ENCODE measurements around the gene GTF2F2. TPM values are rescaled to one million over a fixed set of nuclear protein-coding genes. Genes with fewer than 3 reads are reported as not detected.
A peak's percentile ranks its signal among the peaks of the same experiment; 100 is the strongest.

The GTF2F2 gene
- polyA plus RNA-seq, 2 of the 4 experiments (the other 2 are of a cell fraction), result 21.0 to 30.0 TPM

- no peak for TF ChIP-seq BCL3 (IDR thresholded peaks at IDR 0.05)
- TF ChIP-seq EHF (CRISPR knock-in tag; IDR thresholded peaks at IDR 0.05), result 0 out of 2 replicates have a peak, but pooled peaks have one; percentile 34
- TF ChIP-seq KDM1A (IDR thresholded peaks at IDR 0.05; ENCODE audit: low read depth), result no peak
- TF ChIP-seq RAD21 (conservative IDR thresholded peaks at IDR 0.05 in 1 of 2, IDR thresholded peaks at IDR 0.05 in 1 of 2), result no peak; a peak in 1 of 5 replicates
- no peak for TF ChIP-seq ATOH8 (CRISPR knock-in tag; IDR thresholded peaks at IDR 0.05; ENCODE audit: low read depth)
- no peak for TF ChIP-seq FOSL2 (IDR thresholded peaks at IDR 0.05)
- TF ChIP-seq FOSL2 (CRISPR knock-in tag; IDR thresholded peaks at IDR 0.05), result peak; percentile 52
- no peak for TF ChIP-seq EP300 (IDR thresholded peaks at IDR 0.05)
- peak; percentile 38; the same call in 1 of the 2 replicates for TF ChIP-seq JUNB (IDR thresholded peaks at IDR 0.05)
These were observed 211.9 kb downstream of the GTF2F2 start (continued) for GRCh38 chr13:45332036-45332830.

GRCh38 chr13:45332831-45333219, 212.5 kb downstream of the GTF2F2 start:
- FAIRE-seq (no peak), ATAC-seq (peak; percentile 4 to 14; a peak in 4 of 6 replicates), DNase-seq (ENCODE audit: low read depth in 1 of 2, low spot score in 1 of 2) (no peak)
- H3K4me3 ChIP-seq, result no peak overlapping the region
- 81% methylated on average over 3 of the region's 3 CpGs for WGBS (ENCODE audit: missing lambda C conversion rate)
- H3K9me3 ChIP-seq, result no peaks in the 10 kb centered on the region
- H3K4me1 ChIP-seq, result peaks cover 71% of the 10 kb centered on the region
- POLR2A ChIA-PET, result interaction anchor here (1.7 kb wide), 1 partner anchor 9 kb away, joined by 7 read pairs; the partner anchor contains the start of gene TPT1
- peak overlapping the region; percentile 29; the same call in 2 of the 3 replicates for H3K4me2 ChIP-seq
- CTCF ChIA-PET, result interaction anchor here (0.8 kb wide), 1 partner anchor 61 kb away, joined by 3 read pairs; no protein-coding TSS in a partner anchor
- peak; percentile 58 for TF ChIP-seq FOSB (CRISPR knock-in tag; IDR thresholded peaks at IDR 0.05)
- TF ChIP-seq POLR2A (IDR thresholded peaks at IDR 0.05; ENCODE audit: low read length), result no peak
- TF ChIP-seq KDM1A (IDR thresholded peaks at IDR 0.05; ENCODE audit: low read depth), result no peak
- TF ChIP-seq, protein P1, sequence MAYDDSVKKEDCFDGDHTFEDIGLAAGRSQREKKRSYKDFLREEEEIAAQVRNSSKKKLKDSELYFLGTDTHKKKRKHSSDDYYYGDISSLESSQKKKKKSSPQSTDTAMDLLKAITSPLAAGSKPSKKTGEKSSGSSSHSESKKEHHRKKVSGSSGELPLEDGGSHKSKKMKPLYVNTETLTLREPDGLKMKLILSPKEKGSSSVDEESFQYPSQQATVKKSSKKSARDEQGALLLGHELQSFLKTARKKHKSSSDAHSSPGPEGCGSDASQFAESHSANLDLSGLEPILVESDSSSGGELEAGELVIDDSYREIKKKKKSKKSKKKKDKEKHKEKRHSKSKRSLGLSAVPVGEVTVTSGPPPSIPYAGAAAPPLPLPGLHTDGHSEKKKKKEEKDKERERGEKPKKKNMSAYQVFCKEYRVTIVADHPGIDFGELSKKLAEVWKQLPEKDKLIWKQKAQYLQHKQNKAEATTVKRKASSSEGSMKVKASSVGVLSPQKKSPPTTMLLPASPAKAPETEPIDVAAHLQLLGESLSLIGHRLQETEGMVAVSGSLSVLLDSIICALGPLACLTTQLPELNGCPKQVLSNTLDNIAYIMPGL (CRISPR knock-in tag; IDR thresholded peaks at IDR 0.05; ENCODE audit: borderline replicate concordance), result no peak
- no peak for TF ChIP-seq ZNF302 (CRISPR knock-in tag; IDR thresholded peaks at IDR 0.05)
- TF ChIP-seq CBX2 (IDR thresholded peaks at IDR 0.05; ENCODE audit: borderline replicate concordance, low read depth), result no peak
- 0 out of 2 replicates have a peak, but pooled peaks have one; percentile 13 for TF ChIP-seq RARB (CRISPR knock-in tag; IDR thresholded peaks at IDR 0.05)
- no peak for TF ChIP-seq ATOH8 (CRISPR knock-in tag; IDR thresholded peaks at IDR 0.05; ENCODE audit: low read depth)
- peak overlapping the region; percentile 28 to 64; a peak in 4 of 6 replicates for H3K27ac ChIP-seq

GRCh38 chr13:45333251-45333976, 213.1 kb downstream of the GTF2F2 start:
- TF ChIP-seq HOXA7 (CRISPR knock-in tag; IDR thresholded peaks at IDR 0.05) (peak; percentile 65; the same call in 1 of the 2 replicates), NPAS2 (CRISPR knock-in tag; IDR thresholded peaks at IDR 0.05; ENCODE audit: borderline replicate concordance) (no peak), HES2 (IDR thresholded peaks at IDR 0.05) (no peak), MAFK (IDR thresholded peaks at IDR 0.05; ENCODE audit: partially characterized antibody) (peak; percentile 75)
- TF ChIP-seq, protein P1 (CRISPR knock-in tag; IDR thresholded peaks at IDR 0.05; ENCODE audit: borderline replicate concordance), result 0 out of 2 replicates have a peak, but pooled peaks have one; percentile 22
- no peak for DNase-seq (ENCODE audit: low read depth in 1 of 2, low spot score in 1 of 2)
- WGBS (ENCODE audit: missing lambda C conversion rate), result 79% methylated on average over 3 of the region's 3 CpGs
- Histone ChIP-seq H3K27ac (peak overlapping the region; percentile 28 to 64; a peak in 1 of 6 replicates), H3K4me1 (peaks cover 77% of the 10 kb centered on the region), H3K9me3 (no peaks in the 10 kb centered on the region), H3K4me2 (peak overlapping the region; percentile 29; the same call in 2 of the 3 replicates), H3K4me3 (no peak overlapping the region)
- FAIRE-seq, result no peak
- POLR2A ChIA-PET, result interaction anchor here (1.7 kb wide), 1 partner anchor 8 kb away, joined by 7 read pairs; the partner anchor contains the start of gene TPT1
- ATAC-seq, result no peak
- CTCF ChIA-PET, result interaction anchor here (0.8 kb wide), 1 partner anchor 60 kb away, joined by 3 read pairs; no protein-coding TSS in a partner anchor

Measured in A549 (cell line).